ENCODE data around the gene RAI2. TPM values are rescaled to one million over a fixed set of nuclear protein-coding genes. Genes with fewer than 3 reads are reported as not detected.

Gene RAI2
- total and polyA plus RNA-seq, 2 experiments from 2014 or later: 0.83 to 0.99 TPM

GRCh38 chrX:17758382-17758781 is 102.7 kb downstream of the RAI2 start:
- H3K9me2 ChIP-seq (ENCODE audit: insufficient read depth): no peaks in the 10 kb centered on the region
- no peak overlapping the region for H3K4me2 ChIP-seq
- H3K4me1 ChIP-seq (ENCODE audit: insufficient read depth): no peaks in the 10 kb centered on the region
- TF ChIP-seq ZNF331 (CRISPR knock-in tag; IDR thresholded peaks at IDR 0.05; ENCODE audit: low read depth) (no peak), CTCF (conservative IDR thresholded peaks at IDR 0.05; ENCODE audit: low read depth in 2 of 2) (no peak), REST (IDR thresholded peaks at IDR 0.05; ENCODE audit: unreplicated experiment) (no peak), JUNB (IDR thresholded peaks at IDR 0.05; ENCODE audit: unreplicated experiment) (no peak), EZH2 (IDR thresholded peaks at IDR 0.05; ENCODE audit: low read depth, unreplicated experiment) (no peak), ETS1 (IDR thresholded peaks at IDR 0.05) (no peak)
- no peaks in the 10 kb centered on the region for H3F3A ChIP-seq (replicated peaks; ENCODE audit: low read depth)
- H3K27ac ChIP-seq (ENCODE audit: low read depth): no peak overlapping the region
- no peak overlapping the region for H3K27ac Mint-ChIP-seq
- no peaks in the 10 kb centered on the region for H3K9me3 Mint-ChIP-seq
- no peaks in the 10 kb centered on the region; the same call in 2 of the 3 replicates for H3K4me1 Mint-ChIP-seq
- no peak overlapping the region for H3K4me3 Mint-ChIP-seq
- no peaks in the 10 kb centered on the region for H3K27me3 ChIP-seq (ENCODE audit: insufficient read depth)
- no peaks in the 10 kb centered on the region for H3K27me3 Mint-ChIP-seq (ENCODE audit: insufficient read depth, low read depth, poor library complexity)
- no peaks in the 10 kb centered on the region for H4K20me1 ChIP-seq (replicated peaks; ENCODE audit: insufficient read depth)
- no peak for ATAC-seq
- no peak overlapping the region for H3K4me3 ChIP-seq
- no peaks in the 10 kb centered on the region for H3K36me3 ChIP-seq (ENCODE audit: insufficient read depth)
- H2AFZ ChIP-seq: no peak overlapping the region
- DNase-seq (ENCODE audit: low spot score): no peak
- no peaks in the 10 kb centered on the region for H3K79me2 ChIP-seq (replicated peaks; ENCODE audit: insufficient read depth)
- no peaks in the 10 kb centered on the region; the same call in 2 of the 3 replicates for H3K36me3 Mint-ChIP-seq (ENCODE audit: low read depth)

GRCh38 chrX:17750436-17750835 is 110.7 kb downstream of the RAI2 start:
- H3K27me3 Mint-ChIP-seq (ENCODE audit: insufficient read depth, low read depth, poor library complexity): no peaks in the 10 kb centered on the region
- H3K4me1 ChIP-seq (ENCODE audit: insufficient read depth): no peaks in the 10 kb centered on the region
- H2AFZ ChIP-seq: no peak overlapping the region
- no peak overlapping the region for H3K27ac Mint-ChIP-seq
- H3K9me2 ChIP-seq (ENCODE audit: insufficient read depth): no peaks in the 10 kb centered on the region
- no peaks in the 10 kb centered on the region for H3K36me3 ChIP-seq (ENCODE audit: insufficient read depth)
- ATAC-seq: no peak
- no peak overlapping the region for H3K4me2 ChIP-seq
- H3K9me3 Mint-ChIP-seq: no peaks in the 10 kb centered on the region
- H3K79me2 ChIP-seq (replicated peaks; ENCODE audit: insufficient read depth): no peaks in the 10 kb centered on the region
- no peaks in the 10 kb centered on the region for H3F3A ChIP-seq (replicated peaks; ENCODE audit: low read depth)
- H3K4me3 ChIP-seq: no peak overlapping the region
- no peaks in the 10 kb centered on the region for H3K36me3 Mint-ChIP-seq (ENCODE audit: low read depth)
- H3K27ac ChIP-seq (ENCODE audit: low read depth): no peak overlapping the region
- no peaks in the 10 kb centered on the region for H3K4me1 Mint-ChIP-seq
- H4K20me1 ChIP-seq (replicated peaks; ENCODE audit: insufficient read depth): no peaks in the 10 kb centered on the region
- no peaks in the 10 kb centered on the region for H3K27me3 ChIP-seq (ENCODE audit: insufficient read depth)
- no peak for DNase-seq (ENCODE audit: low spot score)
- no peak overlapping the region for H3K4me3 Mint-ChIP-seq
- TF ChIP-seq CTCF (conservative IDR thresholded peaks at IDR 0.05; ENCODE audit: low read depth in 2 of 2) (no peak), ETS1 (IDR thresholded peaks at IDR 0.05) (no peak), STAT1 (IDR thresholded peaks at IDR 0.05; ENCODE audit: unreplicated experiment) (no peak)
